GM13977 (cell line): ENCODE measurements around the gene FLT1.

Experiments used
- DNase-seq: peaks from one replicate; pipeline ENCODE4 v3.0.0; 2012; ENCODE audit warnings: low spot score
- CTCF ChIP-seq: IDR thresholded peaks from 2 replicates; pipeline ENCODE4 v1.5.1; 2012; ENCODE audit warnings: mild to moderate bottlenecking, control low read depth; ENCODE audit not compliant: insufficient read depth; ENCODE audit errors: extremely low read depth, missing control alignments
- in situ Hi-C: fragments of 300-500 bp; cut with MboI; formaldehyde crosslinking; loops from one replicate; pipeline ENCODE4 v1.12.0; 2022; ENCODE audit warnings: low sequenced_read_pairs, low pct_unique_long_range_greater_than_20kb, mixed read lengths, inconsistent platforms; ENCODE audit not compliant: unreplicated experiment

FLT1 gene

DNA sequence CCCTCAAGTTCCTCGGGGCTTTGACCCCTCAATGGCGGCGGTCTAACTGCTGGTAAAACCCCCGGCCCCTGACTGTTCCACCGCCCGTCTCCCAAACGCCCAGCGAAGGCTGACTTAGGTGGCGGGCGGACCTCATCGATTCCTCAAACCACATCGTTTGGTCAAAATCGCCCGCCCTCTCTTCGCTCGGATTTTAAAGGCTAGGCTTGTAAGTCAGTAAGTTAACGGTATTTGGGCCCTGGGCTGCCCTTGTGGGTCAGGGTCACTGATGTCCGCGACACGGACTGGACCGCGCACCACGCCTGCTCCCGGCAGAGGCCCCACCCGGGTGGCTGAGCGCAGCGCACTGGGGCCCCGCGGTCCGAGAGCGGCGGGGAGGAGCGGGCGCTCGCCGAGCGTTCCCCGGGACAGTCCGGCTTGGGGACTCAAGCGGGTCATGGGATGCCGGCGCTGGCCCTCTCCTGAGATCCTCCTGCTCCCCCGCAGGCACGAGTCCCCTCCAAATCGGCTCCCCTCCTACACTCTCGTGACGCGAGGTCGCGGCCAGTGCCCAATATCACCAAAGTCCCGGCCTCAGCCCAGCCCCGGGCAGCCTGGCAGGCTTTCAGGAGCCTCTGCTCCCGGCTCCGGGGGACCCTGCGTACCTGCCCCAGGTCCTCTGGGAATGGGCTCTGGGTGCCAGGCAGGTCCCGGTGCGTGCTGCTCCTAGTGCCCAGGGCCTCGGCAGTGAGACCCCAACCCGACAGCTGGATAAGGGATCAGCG lies 1.0 kb downstream of the FLT1 start:
- TF ChIP-seq CTCF, result no peak
- in situ Hi-C loops, result no loop called here
- DNase-seq, result peak; percentile 48

DNA sequence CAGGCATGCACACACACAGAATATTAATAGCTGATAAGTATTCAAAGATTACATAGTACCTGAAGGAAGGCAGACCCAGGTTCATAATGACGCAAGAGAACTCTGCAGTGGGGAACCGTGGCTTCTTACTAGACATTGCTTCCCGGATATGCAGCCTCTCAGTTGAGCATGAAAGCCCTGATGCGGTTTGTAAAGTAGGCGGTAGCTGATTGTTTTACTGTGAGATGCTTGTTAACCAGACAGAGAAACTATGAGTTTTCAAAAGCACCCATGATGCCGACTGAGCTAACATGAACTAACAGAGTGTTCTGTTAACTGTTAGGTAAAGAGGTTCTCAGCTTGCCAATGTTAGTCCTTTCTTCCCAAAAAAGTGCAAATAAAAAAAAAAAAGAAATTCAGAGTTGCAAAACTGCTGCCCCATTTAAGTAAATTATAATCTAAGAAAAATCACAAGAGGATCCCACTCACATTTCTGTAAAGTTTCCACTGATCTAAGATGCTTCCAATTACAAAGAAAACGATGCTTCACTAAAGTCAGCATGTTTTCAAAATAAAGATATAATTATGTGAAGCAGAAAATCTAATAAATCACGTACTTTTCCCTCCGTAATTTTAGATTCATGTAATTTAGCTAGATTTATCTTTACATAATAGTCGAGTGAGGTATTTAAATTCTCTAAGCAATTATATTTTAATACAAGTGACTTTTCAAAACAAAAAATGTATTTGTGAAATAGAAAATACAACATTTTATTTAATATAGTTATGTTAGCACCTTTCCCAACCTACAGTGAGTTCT lies 2.2 kb downstream of the FLT1 start:
- in situ Hi-C loops, result no loop called here
- DNase-seq, result peak; percentile 42
- TF ChIP-seq CTCF, result no peak

- no peak for DNase-seq
- TF ChIP-seq CTCF, result no peak
- in situ Hi-C loops, result no loop called here
Measured at GRCh38 chr13:28490061-28490460, 4.9 kb downstream of the FLT1 start.

DNA sequence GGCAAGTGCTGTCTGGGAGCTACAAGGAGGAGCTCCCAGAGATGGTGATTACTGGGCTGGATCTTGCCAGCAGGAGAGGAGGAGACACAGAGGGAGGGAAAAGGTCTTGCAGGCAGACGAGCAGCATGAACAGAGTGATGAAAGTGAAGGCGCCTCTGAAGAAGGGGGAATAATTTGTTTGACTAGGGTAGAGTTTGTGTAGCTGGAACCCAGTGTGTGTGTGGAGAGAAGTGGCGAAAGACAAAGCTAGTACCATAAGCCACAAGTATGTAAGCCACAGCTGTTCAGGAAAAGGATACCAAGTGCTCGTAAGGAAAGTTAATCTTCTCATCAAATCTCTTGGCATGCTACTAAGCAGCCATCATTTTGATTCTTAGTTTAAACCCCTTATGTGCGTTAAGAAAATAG lies 5.4 kb downstream of the FLT1 start:
- in situ Hi-C loops, result no loop called here
- TF ChIP-seq CTCF, result no peak
- DNase-seq, result no peak

GRCh38 chr13:28488376-28489005 lies 6.4 kb downstream of the FLT1 start:
- TF ChIP-seq CTCF, result no peak

GRCh38 chr13:28485996-28486543 lies 8.9 kb downstream of the FLT1 start:
- no peak for TF ChIP-seq CTCF
- no peak for DNase-seq
- in situ Hi-C loops, result no loop called here

More at GRCh38 chr13:28488376-28489005, 6.4 kb downstream of the FLT1 start:
- in situ Hi-C loops, result no loop called here
- no peak for DNase-seq
